Keratinocyte (primary cell): ENCODE results near the gene ADAT2. TPM values are rescaled to one million over a fixed set of nuclear protein-coding genes. Genes with fewer than 3 reads are reported as not detected.

Experiments
- DNase-seq: peaks from one replicate; pipeline ENCODE4 v3.0.0-alpha.2; 2011; ENCODE audit warnings: low read depth, missing footprints, low spot score
- FAIRE-seq: peaks from 2 replicates; lab custom pipeline; 2011; peaks lifted over from hg19 to GRCh38; lab: Jason Lieb, UNC
- H2AFZ ChIP-seq: 2 replicates; pipeline ENCODE4 v1.6.0; 2012; ENCODE audit warnings: low read length, control low read depth, inconsistent platforms; ENCODE audit not compliant: control insufficient read depth
- H3K27ac ChIP-seq: 2 replicates; pipeline ENCODE4 v1.5.1; 2011; ENCODE audit warnings: low read length; ENCODE audit not compliant: control insufficient read depth, insufficient read depth
- H3K27me3 ChIP-seq: 3 replicates; pipeline ENCODE4 v1.6.0; 2011; ENCODE audit warnings: low read length; ENCODE audit not compliant: control insufficient read depth, insufficient read depth; ENCODE audit errors: extremely low read depth
- H3K36me3 ChIP-seq, 2 experiments: 2 replicates in 1 of 2; 3 replicates in 1 of 2; pipeline ENCODE4 v1.5.1; 2011; ENCODE audit warnings: low read length in 2 of 2, mild to moderate bottlenecking in 1 of 2; ENCODE audit not compliant: control insufficient read depth in 2 of 2, insufficient read depth in 2 of 2; ENCODE audit errors: extremely low read depth in 1 of 2
- H3K4me1 ChIP-seq: 3 replicates; pipeline ENCODE4 v1.5.1; 2011; ENCODE audit warnings: low read length; ENCODE audit not compliant: control insufficient read depth, insufficient read depth; ENCODE audit errors: extremely low read depth
- H3K4me2 ChIP-seq: 3 replicates; pipeline ENCODE4 v1.6.0; 2011; ENCODE audit warnings: low read depth, low read length; ENCODE audit not compliant: control insufficient read depth, insufficient read depth; ENCODE audit errors: extremely low read depth
- H3K4me3 ChIP-seq, 3 experiments: fragments of 200-600 bp in 1 of 3; sonication (generic) in 1 of 3; 2 replicates in 2 of 3; 3 replicates in 1 of 3; pipeline ENCODE4 v1.5.1; 2011 to 2016; ENCODE audit warnings: low read length in 3 of 3, mild to moderate bottlenecking in 3 of 3, control low read depth in 2 of 3, inconsistent platforms in 1 of 3, low read depth in 1 of 3, mixed read lengths in 1 of 3, mixed run types in 1 of 3, moderate library complexity in 1 of 3; ENCODE audit not compliant: control insufficient read depth in 2 of 3, insufficient read depth in 2 of 3; ENCODE audit errors: extremely low read depth in 1 of 3
- H3K79me2 ChIP-seq: 2 replicates; pipeline ENCODE4 v1.6.0; 2012; ENCODE audit warnings: low read length; ENCODE audit not compliant: control insufficient read depth, insufficient read depth
- H3K9ac ChIP-seq: 3 replicates; pipeline ENCODE4 v1.6.0; 2011; ENCODE audit warnings: low read length; ENCODE audit not compliant: control insufficient read depth, insufficient read depth; ENCODE audit errors: extremely low read depth
- H3K9me1 ChIP-seq: 3 replicates; pipeline ENCODE4 v1.6.0; 2011; ENCODE audit warnings: low read length; ENCODE audit not compliant: control insufficient read depth, insufficient read depth; ENCODE audit errors: extremely low read depth
- H3K9me3 ChIP-seq: 2 replicates; pipeline ENCODE4 v1.5.1; 2012; ENCODE audit warnings: low read depth, low read length; ENCODE audit not compliant: control insufficient read depth
- H4K20me1 ChIP-seq: 3 replicates; pipeline ENCODE4 v1.6.0; 2011; ENCODE audit warnings: low read length; ENCODE audit not compliant: control insufficient read depth, insufficient read depth; ENCODE audit errors: extremely low read depth
- CTCF ChIP-seq, 3 experiments: IDR thresholded peaks in 1 of 3; conservative IDR thresholded peaks in 1 of 3; optimal IDR thresholded peaks in 1 of 3; 2 replicates in 2 of 3; 3 replicates in 1 of 3; pipeline versions ENCODE3 to v1.5.1; 2011; ENCODE audit warnings: low read length in 3 of 3, mild to moderate bottlenecking in 3 of 3, moderate library complexity in 2 of 3, control low read depth in 1 of 3, inconsistent platforms in 1 of 3; ENCODE audit not compliant: insufficient read depth in 2 of 3; ENCODE audit errors: extremely low read depth in 1 of 3
- EZH2 ChIP-seq: IDR thresholded peaks from one replicate; pipeline ENCODE4 v1.6.1; 2012; ENCODE audit warnings: inconsistent platforms, mild to moderate bottlenecking, low read length, moderate library complexity
- dilution Hi-C: fragments of 300-500 bp; cut with MboI; formaldehyde crosslinking; loops from one replicate; pipeline ENCODE4 v1.7.0; 2020; ENCODE audit warnings: low sequenced_read_pairs; ENCODE audit not compliant: extremely low pct_ligation_motif_present
- polyA plus RNA-seq, 5 experiments: library from polyadenylated mRNA; depleted of rRNA in 3 of 5; stranded (reverse) in 3 of 5; stranded (forward) in 1 of 5; unstranded in 1 of 5; fragments of >200 nt; gene quantifications; 1 replicate in 1 of 5; 2 replicates in 3 of 5; 3 replicates in 1 of 5; pipeline versions ENCODE4 v1.2.1 to v1.2.3, GENCODE V29; 2011 to 2012; ENCODE audit warnings: missing spikeins in 2 of 5, low read depth in 1 of 5, low replicate concordance in 1 of 5
- small RNA-seq, 3 experiments: library from RNA; depleted of rRNA; stranded (forward); fragments of <200 nt; gene quantifications; one replicate each; pipeline ENCODE3, GENCODE V24; 2012; ENCODE audit warnings: low read depth in 3 of 3, low replicate concordance in 1 of 3; ENCODE audit not compliant: insufficient read length in 3 of 3

The ADAT2 gene
- polyA plus RNA-seq, 1 donor (not counting 4 experiments of a cell fraction or from before 2014, with no cell fraction given), result 23.1 TPM

DNA sequence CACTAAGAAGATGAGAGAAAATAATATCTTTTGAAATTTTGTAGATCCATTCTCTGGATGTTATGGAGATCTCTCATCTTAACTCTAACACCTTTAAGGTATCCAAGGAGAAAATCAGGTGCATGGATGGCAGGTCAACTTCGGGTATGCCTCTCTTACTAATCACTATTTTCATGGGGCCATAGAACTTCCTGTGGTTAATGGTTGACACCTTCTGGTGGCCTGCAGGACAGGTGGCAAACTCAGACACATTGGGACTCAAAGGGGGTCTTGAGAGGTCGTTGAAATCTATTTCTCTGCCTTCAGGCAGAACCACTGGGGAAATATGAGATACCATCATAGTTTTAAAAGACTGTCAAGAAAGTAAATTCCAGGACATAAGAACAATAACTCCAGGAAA, 76.5 kb downstream of the ADAT2 start:
- no peaks in the 10 kb centered on the region for H3K9me1 ChIP-seq
- H3K36me3 ChIP-seq, result no peaks in the 10 kb centered on the region
- DNase-seq (no peak), FAIRE-seq (no peak)
- H3K79me2 ChIP-seq, result no peaks in the 10 kb centered on the region
- dilution Hi-C loops, result no loop called here
- H3K27ac ChIP-seq, result no peak overlapping the region
- H3K27me3 ChIP-seq, result no peaks in the 10 kb centered on the region
- no peak for TF ChIP-seq EZH2
- no peak for TF ChIP-seq CTCF (optimal IDR thresholded peaks at IDR 0.05 in 1 of 3, IDR thresholded peaks at IDR 0.05 in 1 of 3, conservative IDR thresholded peaks at IDR 0.05 in 1 of 3; ENCODE audit: extremely low read depth in 1 of 3, insufficient read depth in 2 of 3, low read length in 3 of 3)
- peaks cover 2% of the 10 kb centered on the region for H3K9me3 ChIP-seq
- H4K20me1 ChIP-seq, result no peaks in the 10 kb centered on the region
- H2AFZ ChIP-seq, result no peak overlapping the region
- no peak overlapping the region for H3K4me3 ChIP-seq
- no peaks in the 10 kb centered on the region for H3K4me1 ChIP-seq
- no peak overlapping the region for H3K9ac ChIP-seq
- no peak overlapping the region for H3K4me2 ChIP-seq

Small RNA genes within 50 kb of the gene (small RNA-seq; reads per million reads assigned to genes)
- gene RNA5SP221, result 0.13 to 4.0 (median 2.5) reads per million in 3 experiments

Other genes starting within 250 kb of the ADAT2 start
- gene PEX3, start 110 bp upstream of the ADAT2 start, polyA plus RNA-seq, result 29.4 to 68.1 TPM (median 67.4 TPM) in 3 replicates
- 10.8 to 14.0 TPM (median 12.5 TPM) in 3 replicates for gene FUCA2, start 61.0 kb upstream of the ADAT2 start, polyA plus RNA-seq
- gene PHACTR2, start 227.3 kb upstream of the ADAT2 start, polyA plus RNA-seq, result 5.9 to 20.9 TPM (median 9.4 TPM) in 3 replicates